Transverse colon (tissue), 4 donors: ENCODE measurements around the gene BMX. TPM values are rescaled to one million over a fixed set of nuclear protein-coding genes. Genes with fewer than 3 reads are reported as not detected.

Experiments used
- DNase-seq: peaks from one replicate; pipeline ENCODE4 v3.0.0-alpha.2; 2019
- H3K27ac ChIP-seq, 4 donors: fragments of 200-600 bp; sonication (generic); 2 replicates each; pipeline ENCODE4 v1.5.1; 2016 to 2018; ENCODE audit warnings: inconsistent platforms in 4 of 4
- H3K27me3 ChIP-seq: fragments of 200-600 bp; sonication (generic); 2 replicates; pipeline ENCODE4 v1.5.1; 2017; ENCODE audit warnings: inconsistent platforms
- H3K36me3 ChIP-seq, 4 donors: fragments of 200-600 bp; sonication (generic); 2 replicates each; pipeline ENCODE4 v1.5.1; 2017 to 2019; ENCODE audit warnings: inconsistent platforms in 4 of 4
- H3K4me1 ChIP-seq, 4 donors: fragments of 200-600 bp; sonication (generic); 2 replicates each; pipeline ENCODE4 v1.5.1; 2017 to 2020; ENCODE audit warnings: inconsistent platforms in 4 of 4
- H3K4me3 ChIP-seq, 4 donors: fragments of 200-600 bp; sonication (generic); 1 replicate in 1 of 4; 2 replicates in 3 of 4; pipeline versions ENCODE4 v1.5.1 to v1.6.1; 2017 to 2019; ENCODE audit warnings: inconsistent platforms in 4 of 4
- H3K9me3 ChIP-seq, 2 donors: fragments of 200-600 bp; sonication (generic); 2 replicates each; pipeline ENCODE4 v1.5.1; 2017 to 2019; ENCODE audit warnings: inconsistent platforms in 2 of 2
- CTCF ChIP-seq, 5 experiments: fragments of 200-600 bp in 3 of 5; fragments of 450-650 bp in 2 of 5; sonication (generic) in 3 of 5; IDR thresholded peaks; 1 replicate in 2 of 5; 2 replicates in 3 of 5; pipeline ENCODE4 v1.5.1; 2016 to 2017; ENCODE audit warnings: antibody characterized with exemption in 5 of 5, inconsistent platforms in 3 of 5, mild to moderate bottlenecking in 2 of 5, moderate library complexity in 1 of 5
- EP300 ChIP-seq: sonication (generic); formaldehyde crosslinking; IDR thresholded peaks from one replicate; pipeline ENCODE4 v1.6.1; 2017; ENCODE audit warnings: antibody characterized with exemption, low read depth
- POLR2A ChIP-seq: fragments of 450-650 bp; IDR thresholded peaks from one replicate; pipeline ENCODE4 v1.6.1; 2016; ENCODE audit warnings: antibody characterized with exemption, mild to moderate bottlenecking, moderate library complexity
- POLR2AphosphoS5 ChIP-seq, 3 donors: sonication (generic); formaldehyde crosslinking; IDR thresholded peaks; one replicate each; pipeline ENCODE4 v1.6.1; 2016; ENCODE audit warnings: antibody characterized with exemption in 3 of 3
- WGBS, 2 donors: methylation state at CpG; one replicate each; pipeline ENCODE4 v1.1.5; 2018; ENCODE audit warnings: low coverage in 1 of 2; 5-methylcytosine and 5-hydroxymethylcytosine counted together
- in situ Hi-C, 4 donors: fragments of 200-750 bp; cut with MboI; loops; one replicate each; pipeline versions ENCODE4 v1.15.0 to v1.15.1; 2017; ENCODE audit warnings: low sequenced_read_pairs in 3 of 4, low pct_ligation_motif_present in 1 of 4, low pct_unique_long_range_greater_than_20kb in 1 of 4
- intact Hi-C: fragments of 100-400 bp; cut with DNase I; formaldehyde crosslinking; loops from one replicate; pipeline ENCODE4 v1.15.1; 2023; ENCODE audit warnings: low total_unique reads
- total RNA-seq, 4 donors: library from RNA; depleted of rRNA; stranded (reverse); fragments of >200 nt; gene quantifications; one replicate each; pipeline ENCODE4 v1.1.0, GENCODE V29; 2016

Gene BMX
- total RNA-seq, 4 donors from 2014 or later: 1.1 to 5.9 (median 3.4) TPM

- H3K27me3 ChIP-seq: no peaks in the 10 kb centered on the region
- H3K27ac ChIP-seq: no peak overlapping the region
- H3K4me3 ChIP-seq: no peak overlapping the region
- no peaks in the 10 kb centered on the region for H3K4me1 ChIP-seq
- intact Hi-C loops: loop anchor here (5.0 kb wide), 1 partner anchor 124 kb away; no protein-coding TSS in a partner anchor
- in situ Hi-C loops: loop anchor here in 3 of 4 donors (10.0 to 25.0 kb wide), 2 partner anchors 121 to 129 kb away; partner anchors contain the start of gene PIGA (in 1 of the 3)
- H3K9me3 ChIP-seq: no peaks in the 10 kb centered on the region
- TF ChIP-seq CTCF (IDR thresholded peaks at IDR 0.05) (no peak), POLR2AphosphoS5 (IDR thresholded peaks at IDR 0.05) (no peak), POLR2A (no peak), EP300 (no peak)
- WGBS, 2 donors: 72% methylated on average over 9 of the region's 9 CpGs; no CpG with 5 or more reads in 1 of the 2 donors
- no peaks in the 10 kb centered on the region for H3K36me3 ChIP-seq
- no peak for DNase-seq
Observed at GRCh38 chrX:15465896-15466651, 34.5 kb upstream of the BMX start.

- Histone ChIP-seq H3K9me3 (no peaks in the 10 kb centered on the region), H3K4me3 (no peak overlapping the region), H3K27me3 (no peaks in the 10 kb centered on the region), H3K36me3 (no peaks in the 10 kb centered on the region), H3K4me1 (no peaks in the 10 kb centered on the region), H3K27ac (no peak overlapping the region)
- intact Hi-C loops: loop anchor here (5.0 kb wide), 1 partner anchor 126 kb away; no protein-coding TSS in a partner anchor
- TF ChIP-seq CTCF (IDR thresholded peaks at IDR 0.05) (peak in 4 of 5 experiments; percentile 18 to 26 (median 22)), EP300 (no peak)
- 0 to 18% methylated on average over 1 to 4 of the region's 4 CpGs for WGBS, 2 donors
- DNase-seq: peak; percentile 12
- in situ Hi-C loops: loop anchor here in 3 of 4 donors (10.0 to 25.0 kb wide), 2 partner anchors 123 to 131 kb away; partner anchors contain the start of gene PIGA (in 1 of the 3)
Observed at GRCh38 chrX:15468036-15468435, 32.6 kb upstream of the BMX start.

GRCh38 chrX:15469613-15470012 is 31.0 kb upstream of the BMX start:
- in situ Hi-C loops: loop anchor here in 3 of 4 donors (10.0 to 25.0 kb wide), 2 partner anchors 125 to 132 kb away; partner anchors contain the start of gene PIGA (in 1 of the 3)
- TF ChIP-seq POLR2A (no peak), POLR2AphosphoS5 (IDR thresholded peaks at IDR 0.05) (no peak), CTCF (IDR thresholded peaks at IDR 0.05) (no peak), EP300 (no peak)
- intact Hi-C loops: loop anchor here (5.0 kb wide), 1 partner anchor 127 kb away; no protein-coding TSS in a partner anchor
- Histone ChIP-seq H3K36me3 (no peaks in the 10 kb centered on the region), H3K27ac (peak overlapping the region in 3 of 4 donors; percentile 28 to 54 (median 35)), H3K4me3 (no peak overlapping the region), H3K4me1 (no peaks in the 10 kb centered on the region), H3K9me3 (no peaks in the 10 kb centered on the region), H3K27me3 (no peaks in the 10 kb centered on the region)
- DNase-seq: no peak
- WGBS, 2 donors: 44% methylated on average over 1 of the region's 1 CpG; no CpG with 5 or more reads in 1 of the 2 donors

GRCh38 chrX:15471028-15471427 is 29.6 kb upstream of the BMX start:
- no peaks in the 10 kb centered on the region for H3K9me3 ChIP-seq
- in situ Hi-C loops: loop anchor here in 1 of 4 donors (25.0 kb wide), 1 partner anchor 134 kb away; the partner anchor contains the start of gene PIGA
- no peaks in the 10 kb centered on the region for H3K4me1 ChIP-seq
- 10% methylated on average over 3 of the region's 3 CpGs; no CpG with 5 or more reads in 1 of the 2 donors for WGBS, 2 donors
- H3K27ac ChIP-seq: no peak overlapping the region
- no peaks in the 10 kb centered on the region for H3K36me3 ChIP-seq
- no peaks in the 10 kb centered on the region for H3K27me3 ChIP-seq
- no peak for TF ChIP-seq EP300
- TF ChIP-seq POLR2AphosphoS5 (IDR thresholded peaks at IDR 0.05): no peak
- TF ChIP-seq POLR2A: no peak
- peak; percentile 57 to 79 (median 63) for TF ChIP-seq CTCF (IDR thresholded peaks at IDR 0.05)
- intact Hi-C loops: no loop called here
- peak; percentile 71 for DNase-seq
- no peak overlapping the region for H3K4me3 ChIP-seq
